ENCODE measurements around the gene COL7A1. TPM values are rescaled to one million over a fixed set of nuclear protein-coding genes. Genes with fewer than 3 reads are reported as not detected.

The COL7A1 gene
- total RNA-seq, 4 donors from 2014 or later: 3.1 to 15.7 (median 15.0) TPM

DNA sequence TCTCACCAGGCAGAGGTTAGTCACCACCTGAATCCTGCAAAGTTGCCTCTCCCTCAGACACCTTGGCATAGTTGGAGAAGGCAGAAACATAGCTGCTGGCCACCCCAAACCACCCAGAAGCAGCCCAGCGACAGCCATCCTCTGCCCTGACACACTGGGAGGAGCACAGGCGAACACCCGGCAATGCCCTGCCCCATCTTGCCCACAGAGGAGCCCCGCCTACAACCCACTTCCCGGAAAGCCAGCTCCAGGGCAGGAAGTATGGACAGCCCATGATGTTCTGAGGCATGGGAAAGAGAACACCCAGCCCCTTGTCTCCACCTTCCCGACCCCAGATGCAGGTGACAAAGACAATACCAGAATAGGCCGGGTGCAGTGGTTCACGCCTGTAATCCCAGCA, 78.6 kb downstream of the COL7A1 start:
- Histone ChIP-seq H3K27me3 (no peaks in the 10 kb centered on the region), H3K4me1 (no peaks in the 10 kb centered on the region), H3K4me3 (no peak overlapping the region), H3K9me3 (no peaks in the 10 kb centered on the region), H3K27ac (no peak overlapping the region), H3K36me3 (peaks cover 0 to 33% (median 0%) of the 10 kb centered on the region in 3 donors)
- DNase-seq (ENCODE audit: low spot score in 2 of 2): no peak
- 73 to 79% methylated on average over 8 of the region's 8 CpGs for WGBS, 2 donors
- TF ChIP-seq, protein P1, sequence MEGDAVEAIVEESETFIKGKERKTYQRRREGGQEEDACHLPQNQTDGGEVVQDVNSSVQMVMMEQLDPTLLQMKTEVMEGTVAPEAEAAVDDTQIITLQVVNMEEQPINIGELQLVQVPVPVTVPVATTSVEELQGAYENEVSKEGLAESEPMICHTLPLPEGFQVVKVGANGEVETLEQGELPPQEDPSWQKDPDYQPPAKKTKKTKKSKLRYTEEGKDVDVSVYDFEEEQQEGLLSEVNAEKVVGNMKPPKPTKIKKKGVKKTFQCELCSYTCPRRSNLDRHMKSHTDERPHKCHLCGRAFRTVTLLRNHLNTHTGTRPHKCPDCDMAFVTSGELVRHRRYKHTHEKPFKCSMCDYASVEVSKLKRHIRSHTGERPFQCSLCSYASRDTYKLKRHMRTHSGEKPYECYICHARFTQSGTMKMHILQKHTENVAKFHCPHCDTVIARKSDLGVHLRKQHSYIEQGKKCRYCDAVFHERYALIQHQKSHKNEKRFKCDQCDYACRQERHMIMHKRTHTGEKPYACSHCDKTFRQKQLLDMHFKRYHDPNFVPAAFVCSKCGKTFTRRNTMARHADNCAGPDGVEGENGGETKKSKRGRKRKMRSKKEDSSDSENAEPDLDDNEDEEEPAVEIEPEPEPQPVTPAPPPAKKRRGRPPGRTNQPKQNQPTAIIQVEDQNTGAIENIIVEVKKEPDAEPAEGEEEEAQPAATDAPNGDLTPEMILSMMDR (IDR thresholded peaks at IDR 0.05): no peak
- TF ChIP-seq POLR2A (IDR thresholded peaks at IDR 0.05) (no peak), EP300 (IDR thresholded peaks at IDR 0.05) (no peak)

DNA sequence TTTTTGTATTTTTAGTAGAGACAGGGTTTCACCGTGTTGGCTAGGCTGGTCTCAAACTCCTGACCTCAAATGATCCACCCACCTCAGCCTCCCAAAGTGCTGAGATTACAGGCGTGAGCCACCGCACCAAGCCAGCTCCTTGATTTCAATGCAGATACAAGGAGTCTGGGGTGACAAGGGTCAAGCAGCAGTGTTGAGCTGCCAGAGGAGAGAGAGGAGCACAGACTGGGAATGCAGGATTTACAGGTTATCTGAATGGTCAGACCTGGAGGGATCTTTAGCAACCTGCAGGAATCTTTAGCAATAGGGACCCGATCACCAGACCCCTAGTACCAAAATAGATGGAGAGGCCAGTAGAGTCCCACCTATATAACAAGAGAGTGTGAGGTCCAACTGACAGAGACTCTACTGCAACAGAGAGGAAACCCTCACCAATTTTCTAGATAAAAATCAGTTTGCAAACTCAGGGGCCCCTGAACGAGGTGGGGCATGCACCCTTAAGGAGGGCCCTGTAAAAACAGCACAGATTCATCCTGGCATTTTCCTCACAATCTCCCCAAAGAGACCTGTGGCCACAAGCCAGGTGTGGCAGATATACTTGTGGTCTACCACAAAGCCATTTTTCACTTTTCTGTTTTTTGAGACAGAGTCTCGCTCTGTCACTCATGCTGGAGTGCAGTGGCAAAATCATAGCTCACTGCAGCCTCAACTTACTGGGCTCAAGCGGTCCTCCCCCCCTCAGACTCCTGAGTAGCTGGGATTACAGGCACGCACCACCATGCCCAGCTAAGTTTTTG, 80.5 kb downstream of the COL7A1 start:
- no peaks in the 10 kb centered on the region for H3K9me3 ChIP-seq
- H3K27me3 ChIP-seq: no peaks in the 10 kb centered on the region
- H3K4me1 ChIP-seq: no peaks in the 10 kb centered on the region
- no peak overlapping the region for H3K4me3 ChIP-seq
- H3K36me3 ChIP-seq: peaks cover 0 to 14% (median 0%) of the 10 kb centered on the region in 3 donors
- no peak for DNase-seq (ENCODE audit: low spot score in 2 of 2)
- no peak overlapping the region for H3K27ac ChIP-seq
- TF ChIP-seq EP300 (IDR thresholded peaks at IDR 0.05) (no peak), POLR2A (IDR thresholded peaks at IDR 0.05) (no peak)
- TF ChIP-seq, protein P1 (IDR thresholded peaks at IDR 0.05): no peak
- 83 to 91% methylated on average over 8 of the region's 8 CpGs for WGBS, 2 donors

Small RNAs within 50 kb of the gene (small RNA-seq; reads per million reads assigned to genes)
- gene MIR6823: not detected

Other genes with a start within 250 kb of the COL7A1 start
- not detected for gene FBXW12, start 223.1 kb downstream of the COL7A1 start, total RNA-seq
- 100 to 1,000 TPM; 216 to 379 (median 339) TPM for gene PLXNB1, start 165.2 kb downstream of the COL7A1 start, total RNA-seq
- gene CCDC51, start 155.2 kb downstream of the COL7A1 start, total RNA-seq: 10 to 100 TPM; 23.4 to 33.3 (median 29.2) TPM
- 100 to 1,000 TPM; 212 to 380 (median 291) TPM for gene TMA7, start 155.1 kb downstream of the COL7A1 start, total RNA-seq
- 10 to 100 TPM in 2 of 4 donors, 1 to 10 TPM in 2; 7.5 to 10.5 (median 9.3) TPM for gene ATRIP, start 148.6 kb downstream of the COL7A1 start, total RNA-seq
- 100 to 1,000 TPM in 2 of 4 donors, 10 to 100 TPM in 2; 78.4 to 145 (median 93.9) TPM for gene SHISA5, start 91.2 kb downstream of the COL7A1 start, total RNA-seq
- gene PFKFB4, start 38.5 kb downstream of the COL7A1 start, total RNA-seq: 1 to 10 TPM; 2.2 to 9.0 (median 7.6) TPM
- 1 to 10 TPM in 1 of 4 donors, not detected in 3; 1.5 TPM for gene UCN2, start 31.5 kb downstream of the COL7A1 start, total RNA-seq
- gene UQCRC1, start 14.3 kb upstream of the COL7A1 start, total RNA-seq: 100 to 1,000 TPM; 143 to 196 (median 186) TPM
- not detected for gene TMEM89, start 26.4 kb upstream of the COL7A1 start, total RNA-seq
- gene SLC26A6, start 40.1 kb upstream of the COL7A1 start, total RNA-seq: 10 to 100 TPM; 13.8 to 26.4 (median 15.9) TPM
- gene CELSR3, start 67.6 kb upstream of the COL7A1 start, total RNA-seq: 10 to 100 TPM in 1 of 4 donors, 1 to 10 TPM in 2, under 1 TPM in 1; 0.87 to 13.5 (median 1.5) TPM
- gene NCKIPSD, start 90.6 kb upstream of the COL7A1 start, total RNA-seq: 10 to 100 TPM; 32.4 to 88.5 (median 51.8) TPM
- 100 to 1,000 TPM; 130 to 202 (median 171) TPM for gene IP6K2, start 121.9 kb upstream of the COL7A1 start, total RNA-seq

Measured in tibial nerve (tissue), 4 donors.